K562 treated with DMSO at 1 percent for 24 hours (cell line): ENCODE results near the gene FAF2. TPM values are rescaled to one million over a fixed set of nuclear protein-coding genes. Genes with fewer than 3 reads are reported as not detected.

Source experiments
- total RNA-seq: library from RNA; unstranded; fragments of 300-600 nt; gene quantifications from 2 replicates; pipeline ENCODE4 v1.2.3, GENCODE V29; 2022; ENCODE audit warnings: low read depth; ENCODE audit not compliant: insufficient read depth

The FAF2 gene
- 24.1 and 25.6 TPM in 2 replicates for total RNA-seq

GRCh38 chr5:176447978-176448608 is at the start of gene FAF2:
Gene FAF2 (plus strand): TSS chr5:176448385. CDS start chr5:176448408, 23 bp downstream.

GRCh38 chr5:176415952-176416924 is 31.9 kb upstream of the FAF2 start, which contains the start of gene CLTB:
Gene CLTB (minus strand): TSS chr5:176416539. CDS start chr5:176416363, 176 bp downstream.

GRCh38 chr5:176536902-176537553 is 88.8 kb downstream of the FAF2 start, which contains the start of gene RNF44:
Gene RNF44 (minus strand): TSS chr5:176537402. CDS start chr5:176532472, 4,930 bp downstream.

GRCh38 chr5:176548967-176549444 is 100.8 kb downstream of the FAF2 start, which contains the start of gene CDHR2:
Gene CDHR2 (plus strand): TSS chr5:176549342. CDS start chr5:176565353, 16,011 bp downstream.

Other genes starting within 250 kb of the FAF2 start
- gene SIMC1, start 210.0 kb upstream of the FAF2 start, total RNA-seq, result 13.7 and 14.4 TPM in 2 replicates
- 61.4 and 66.3 TPM in 2 replicates for gene KIAA1191, start 86.6 kb upstream of the FAF2 start, total RNA-seq
- 0.06 TPM in 1 of 2 replicates, not detected in the other for gene ARL10, start 82.9 kb upstream of the FAF2 start, total RNA-seq
- gene NOP16, start 59.8 kb upstream of the FAF2 start, total RNA-seq, result 16.8 and 17.2 TPM in 2 replicates
- gene HIGD2A, start 59.6 kb upstream of the FAF2 start, total RNA-seq, result 379 and 402 TPM in 2 replicates
- gene CLTB, start 31.8 kb upstream of the FAF2 start, total RNA-seq, result 103 and 104 TPM in 2 replicates
- gene RNF44, start 89.0 kb downstream of the FAF2 start, total RNA-seq, result 39.7 and 43.9 TPM in 2 replicates
- 0.07 and 0.13 TPM in 2 replicates for gene CDHR2, start 101.0 kb downstream of the FAF2 start, total RNA-seq
- gene GPRIN1, start 161.8 kb downstream of the FAF2 start, total RNA-seq, result 8.0 and 9.3 TPM in 2 replicates
- gene SNCB, start 182.1 kb downstream of the FAF2 start, total RNA-seq, result not detected in 2 replicates
- not detected in 2 replicates for gene EIF4E1B, start 182.3 kb downstream of the FAF2 start, total RNA-seq
- gene TSPAN17, start 199.1 kb downstream of the FAF2 start, total RNA-seq, result 51.7 and 54.1 TPM in 2 replicates